Measurements from ENCODE around the gene DNASE1L3. TPM values are rescaled to one million over a fixed set of nuclear protein-coding genes. Genes with fewer than 3 reads are reported as not detected.

Gene DNASE1L3
- total and polyA plus RNA-seq, 2 of the 4 experiments (the other 2 are of a cell fraction) = not detected

- Histone ChIP-seq H4K8ac (ENCODE audit: low read depth in 2 of 2, low read length in 2 of 2) (no peak overlapping the region), H2BK120ac (ENCODE audit: low read depth, low read length) (no peak overlapping the region), H3K56ac (ENCODE audit: extremely low read depth, insufficient read depth, low read length) (no peak overlapping the region), H4K20me1 (ENCODE audit: insufficient read depth, low read length) (no peaks in the 10 kb centered on the region), H3K27me3 (ENCODE audit: control insufficient read depth, insufficient read depth, low read length) (peaks cover 16% of the 10 kb centered on the region), H3K9me3 (ENCODE audit: control insufficient read depth, insufficient read depth, low read length) (no peaks in the 10 kb centered on the region), H4K91ac (ENCODE audit: insufficient read depth, low read depth, low read length) (no peak overlapping the region), H2AFZ (replicated peaks; ENCODE audit: low read length, poor library complexity) (no peak overlapping the region), H3K79me1 (ENCODE audit: low read depth in 1 of 2, low read length in 2 of 2) (no peaks in the 10 kb centered on the region; a peak in 1 of 4 replicates), H3K36me3 (ENCODE audit: control insufficient read depth, insufficient read depth, low read length) (no peaks in the 10 kb centered on the region), H3K14ac (replicated peaks; ENCODE audit: low read depth, low read length) (no peak overlapping the region), H3K18ac (ENCODE audit: low read depth, low read length) (no peak overlapping the region), H2BK20ac (ENCODE audit: low read depth, low read length) (no peak overlapping the region), H4K5ac (ENCODE audit: low read depth, low read length) (no peak overlapping the region), H3K23ac (ENCODE audit: low read depth, low read length) (no peak overlapping the region), H3K4me1 (ENCODE audit: control insufficient read depth, insufficient read depth, low read length) (no peaks in the 10 kb centered on the region), H2BK15ac (ENCODE audit: low read depth, low read length) (no peak overlapping the region), H3K27ac (ENCODE audit: insufficient read depth, low read length) (no peak overlapping the region), H2BK5ac (ENCODE audit: low read depth, low read length, poor library complexity, severe bottlenecking) (no peak overlapping the region), H3K9ac (ENCODE audit: low read depth, low read length) (no peak overlapping the region), H2AK9ac (replicated peaks; ENCODE audit: low read depth, low read length, poor library complexity) (no peak overlapping the region), H3K4me2 (ENCODE audit: low read depth, low read length) (no peak overlapping the region), H2AK5ac (ENCODE audit: low read depth, low read length) (no peak overlapping the region), H3K9me1 (ENCODE audit: insufficient read depth, low read length) (no peaks in the 10 kb centered on the region), H3K4ac (ENCODE audit: low read depth, low read length) (no peak overlapping the region), H3K4me3 (ENCODE audit: insufficient read depth, low read depth, low read length) (no peak overlapping the region)
- ChIA-PET POLR2A (ENCODE audit: unreplicated experiment) (no interaction called here), CTCF (interaction anchor here (1.0 kb wide), 1 partner anchor 14 kb away, joined by 6 read pairs; no protein-coding TSS in a partner anchor)
- ATAC-seq (ENCODE audit: low read depth) = no peak
- DNase-seq = no peak
- WGBS, 2 experiments (ENCODE audit: extremely low coverage in 2 of 2, insufficient read length in 1 of 2) = no CpG with 5 or more reads among the region's 2 CpGs
- no TSS peak for BruUV-seq (replicated peaks)
- dilution Hi-C loops (cut with HindIII; ENCODE audit: low sequenced_read_pairs, unreplicated experiment) (no loop called here), intact Hi-C loops (cut with micrococcal nuclease) (no loop called here), in situ Hi-C loops (cut with MboI; ENCODE audit: low sequenced_read_pairs) (no loop called here)
- no peak for TF ChIP-seq ELK1 (IDR thresholded peaks at IDR 0.05; ENCODE audit: borderline replicate concordance, low read depth, low read length)
- no peak for TF ChIP-seq BHLHE40 (IDR thresholded peaks at IDR 0.05; ENCODE audit: low read depth, low read length)
Observed at GRCh38 chr3:58231666-58232065, 20.9 kb upstream of the DNASE1L3 start.

All from IMR-90 (cell line).